Pancreas (tissue), 10 donors: ENCODE results near the gene MKX. TPM values are rescaled to one million over a fixed set of nuclear protein-coding genes. Genes with fewer than 3 reads are reported as not detected.

Source experiments
- ATAC-seq, 4 donors: fragments of 200-7000 bp; cut with Tn5 transposase; one replicate each; pipeline versions ENCODE4 v1.8.0 to v1.9.1; 2020; ENCODE audit warnings: mild to moderate bottlenecking in 4 of 4, moderate library complexity in 4 of 4
- DNase-seq, 6 donors: peaks; one replicate each; pipeline ENCODE4 v3.0.0-alpha.2; 2020
- FAIRE-seq: peaks from 2 replicates; lab custom pipeline; 2012; peaks lifted over from hg19 to GRCh38; lab: Jason Lieb, UNC
- H3K27ac ChIP-seq, 4 donors: fragments of 200-600 bp; sonication (generic); 1 replicate in 3 of 4; 2 replicates in 1 of 4; pipeline versions ENCODE4 v1.5.0 to v1.8.0; 2020
- H3K27me3 ChIP-seq, 4 donors: fragments of 200-600 bp; one replicate each; pipeline ENCODE4 v1.8.0; 2021
- H3K36me3 ChIP-seq, 3 donors: fragments of 200-600 bp; sonication (generic) in 1 of 3; one replicate each; pipeline versions ENCODE4 v1.5.0 to v1.8.0; 2020 to 2021
- H3K4me1 ChIP-seq, 3 donors: fragments of 200-600 bp; one replicate each; pipeline ENCODE4 v1.8.0; 2021
- H3K4me3 ChIP-seq, 4 donors: fragments of 200-600 bp; sonication (generic) in 2 of 4; one replicate each; pipeline versions ENCODE4 v1.5.0 to v1.8.0; 2020 to 2021
- H3K9me3 ChIP-seq, 4 donors: fragments of 200-600 bp; one replicate each; pipeline ENCODE4 v1.8.0; 2021
- WGBS, 2 donors: extraction: QIAGEN DNeasy Blood & Tissue Kit; methylation state at CpG; one replicate each; pipeline ENCODE4 v1.1.7; 2013; 5-methylcytosine and 5-hydroxymethylcytosine counted together
- intact Hi-C, 3 donors: fragments of 100-400 bp; cut with DNase I; formaldehyde crosslinking; loops; one replicate each; pipeline versions ENCODE4 v1.11.1 to v1.14.2; 2022
- polyA plus RNA-seq, 2 donors: library from polyadenylated mRNA; stranded (reverse); fragments of 200-250 nt; gene quantifications; one replicate each; pipeline ENCODE4 v1.2.3, GENCODE V29; 2013
- total RNA-seq, 6 donors: library from RNA; stranded (reverse); fragmentation: NEBNext Ultra II Directional in 4 of 6; extraction: Animal tissue kit (Norgen Biotek cat#: 25700) in 4 of 6; gene quantifications; one replicate each; pipeline versions ENCODE4 v1.2.1 to v1.2.4, GENCODE V29; 2021 to 2023
- TF ChIP-seq, protein P1 (sequence below), 4 donors: fragments of 200-600 bp; sonication (generic) in 3 of 4; IDR thresholded peaks; one replicate each; pipeline versions ENCODE4 v1.5.0 to v1.8.0; 2021; ENCODE audit warnings: antibody characterized with exemption in 4 of 4
- donor health status: healthy with polysubstance abuse.
- donor health status: DM: no; HTN: no; CAD: no; lungs with moderate emphysema.
- donor health status: DM: no; HTN: no; CAD: no.
- donor health status: control.
- donor health status: control.
- donor health status: Bipolar disorder and iron deficiency.
- donor health status: DM: yes; HTN: yes; CAD: no.
- donor health status: DM: no; HTN: no; CAD: no.
- donor health status: DM: no; HTN: no; CAD: no.
- donor health status: DM: yes; HTN: yes; CAD: no.

Gene MKX
- total and polyA plus RNA-seq, 8 donors, result 0.05 to 3.9 (median 0.17) TPM

GRCh38 chr10:27760867-27761266, 15.2 kb upstream of the MKX start:
- TF ChIP-seq, protein P1, sequence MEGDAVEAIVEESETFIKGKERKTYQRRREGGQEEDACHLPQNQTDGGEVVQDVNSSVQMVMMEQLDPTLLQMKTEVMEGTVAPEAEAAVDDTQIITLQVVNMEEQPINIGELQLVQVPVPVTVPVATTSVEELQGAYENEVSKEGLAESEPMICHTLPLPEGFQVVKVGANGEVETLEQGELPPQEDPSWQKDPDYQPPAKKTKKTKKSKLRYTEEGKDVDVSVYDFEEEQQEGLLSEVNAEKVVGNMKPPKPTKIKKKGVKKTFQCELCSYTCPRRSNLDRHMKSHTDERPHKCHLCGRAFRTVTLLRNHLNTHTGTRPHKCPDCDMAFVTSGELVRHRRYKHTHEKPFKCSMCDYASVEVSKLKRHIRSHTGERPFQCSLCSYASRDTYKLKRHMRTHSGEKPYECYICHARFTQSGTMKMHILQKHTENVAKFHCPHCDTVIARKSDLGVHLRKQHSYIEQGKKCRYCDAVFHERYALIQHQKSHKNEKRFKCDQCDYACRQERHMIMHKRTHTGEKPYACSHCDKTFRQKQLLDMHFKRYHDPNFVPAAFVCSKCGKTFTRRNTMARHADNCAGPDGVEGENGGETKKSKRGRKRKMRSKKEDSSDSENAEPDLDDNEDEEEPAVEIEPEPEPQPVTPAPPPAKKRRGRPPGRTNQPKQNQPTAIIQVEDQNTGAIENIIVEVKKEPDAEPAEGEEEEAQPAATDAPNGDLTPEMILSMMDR (IDR thresholded peaks at IDR 0.05), result no peak
- no peak for FAIRE-seq
- H3K27me3 ChIP-seq, result no peaks in the 10 kb centered on the region
- H3K36me3 ChIP-seq, result no peaks in the 10 kb centered on the region
- DNase-seq, result no peak
- no peaks in the 10 kb centered on the region for H3K4me1 ChIP-seq
- no peak overlapping the region for H3K27ac ChIP-seq
- H3K4me3 ChIP-seq, result no peak overlapping the region
- intact Hi-C loops, result no loop called here
- WGBS, 2 donors, result 82 to 84% methylated on average over 5 of the region's 5 CpGs
- no peak for ATAC-seq
- H3K9me3 ChIP-seq, result no peaks in the 10 kb centered on the region

DNA sequence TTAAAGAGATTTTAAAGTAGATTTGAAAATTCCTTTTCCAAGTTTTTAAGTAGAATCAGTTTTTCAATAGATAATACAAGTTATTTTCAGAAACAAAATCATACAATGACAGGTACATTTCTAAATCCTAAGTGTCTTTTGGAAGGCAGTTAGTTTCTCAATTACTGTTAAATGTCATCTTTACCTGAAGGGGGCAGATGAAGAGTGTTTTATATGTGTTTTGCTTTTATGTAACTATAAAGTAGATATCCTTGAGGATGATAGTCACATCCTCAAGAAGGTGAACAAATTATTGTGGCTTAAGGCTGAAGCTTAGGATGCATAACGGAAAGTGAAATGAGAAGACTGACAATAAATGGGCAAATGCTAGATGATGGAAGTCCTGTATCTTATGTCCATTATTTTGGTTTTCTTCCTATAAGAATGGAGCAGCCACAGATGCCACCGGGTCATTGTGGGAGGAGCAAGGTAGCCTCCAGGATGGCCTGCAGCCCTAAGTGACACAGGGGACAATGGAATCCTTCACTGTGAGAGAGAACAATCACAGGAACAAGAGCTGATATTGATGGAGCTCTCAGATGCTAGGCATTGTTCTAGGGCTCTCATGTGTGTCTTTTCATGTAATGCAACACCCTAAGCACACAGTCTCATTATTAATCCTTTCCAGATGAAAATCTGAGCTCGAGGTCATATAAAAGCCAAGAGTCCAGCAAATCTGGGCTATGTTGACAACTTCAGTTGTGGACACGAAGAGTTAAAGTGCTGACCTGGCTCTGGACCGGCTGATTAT, 14.1 kb upstream of the MKX start:
- no peaks in the 10 kb centered on the region for H3K4me1 ChIP-seq
- 46 to 49% methylated on average over 5 of the region's 5 CpGs for WGBS, 2 donors
- no peaks in the 10 kb centered on the region for H3K36me3 ChIP-seq
- no peak overlapping the region for H3K27ac ChIP-seq
- DNase-seq, result no peak
- no peaks in the 10 kb centered on the region for H3K27me3 ChIP-seq
- H3K4me3 ChIP-seq, result no peak overlapping the region
- FAIRE-seq, result no peak
- intact Hi-C loops, result no loop called here
- H3K9me3 ChIP-seq, result no peaks in the 10 kb centered on the region
- TF ChIP-seq, protein P1 (IDR thresholded peaks at IDR 0.05), result peak in 1 of 4 donors; percentile 10
- no peak for ATAC-seq

DNA sequence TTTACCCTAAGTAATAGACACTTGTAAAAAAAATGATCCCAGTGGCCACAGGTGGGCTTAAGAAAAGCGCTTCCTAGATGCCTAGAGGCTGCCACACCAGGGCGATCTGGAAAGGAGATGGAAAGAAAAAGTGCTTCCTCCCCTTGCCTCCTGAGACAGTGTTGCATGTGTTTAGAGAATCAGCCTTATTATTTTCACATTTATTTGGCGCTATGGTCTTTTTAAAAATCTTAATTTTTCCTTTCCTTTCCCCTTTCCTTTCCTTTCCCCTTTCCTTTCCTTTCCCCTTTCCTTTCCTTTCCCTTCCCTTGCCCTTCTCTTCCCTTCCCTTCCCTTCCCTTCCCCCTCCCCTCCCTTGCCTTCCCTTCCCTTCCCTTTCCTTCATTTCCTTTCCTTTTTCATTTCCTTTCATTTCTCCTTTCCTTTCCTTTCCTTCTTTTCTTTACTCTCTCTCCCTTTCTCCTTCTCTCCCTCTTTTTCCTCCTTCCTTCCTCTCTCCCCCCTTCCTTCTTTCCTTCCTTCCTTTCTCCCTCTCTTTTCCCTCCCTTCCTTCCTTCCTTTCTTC, 7.1 kb upstream of the MKX start:
- Histone ChIP-seq H3K9me3 (no peaks in the 10 kb centered on the region), H3K36me3 (no peaks in the 10 kb centered on the region), H3K27ac (no peak overlapping the region), H3K27me3 (peaks cover 0 to 14% (median under 1%) of the 10 kb centered on the region in 4 donors), H3K4me3 (no peak overlapping the region), H3K4me1 (no peaks in the 10 kb centered on the region)
- FAIRE-seq (no peak), DNase-seq (no peak), ATAC-seq (no peak)
- intact Hi-C loops, result no loop called here
- TF ChIP-seq, protein P1 (IDR thresholded peaks at IDR 0.05), result no peak
- WGBS, 2 donors, result 85 to 86% methylated on average over 3 of the region's 3 CpGs

GRCh38 chr10:27748601-27749000, 3.0 kb upstream of the MKX start:
- intact Hi-C loops, result loop anchor here in 1 of 3 donors (10.0 kb wide), 1 partner anchor 426 kb away; no protein-coding TSS in a partner anchor
- Histone ChIP-seq H3K9me3 (no peaks in the 10 kb centered on the region), H3K36me3 (no peaks in the 10 kb centered on the region), H3K27ac (no peak overlapping the region), H3K27me3 (peaks cover 4 to 22% (median 11%) of the 10 kb centered on the region in 4 donors), H3K4me1 (peaks cover 4 to 16% (median 8%) of the 10 kb centered on the region in 3 donors), H3K4me3 (no peak overlapping the region)
- no peak for DNase-seq
- no peak for ATAC-seq
- 45 to 48% methylated on average over 4 of the region's 4 CpGs for WGBS, 2 donors
- TF ChIP-seq, protein P1 (IDR thresholded peaks at IDR 0.05), result no peak
- no peak for FAIRE-seq

DNA sequence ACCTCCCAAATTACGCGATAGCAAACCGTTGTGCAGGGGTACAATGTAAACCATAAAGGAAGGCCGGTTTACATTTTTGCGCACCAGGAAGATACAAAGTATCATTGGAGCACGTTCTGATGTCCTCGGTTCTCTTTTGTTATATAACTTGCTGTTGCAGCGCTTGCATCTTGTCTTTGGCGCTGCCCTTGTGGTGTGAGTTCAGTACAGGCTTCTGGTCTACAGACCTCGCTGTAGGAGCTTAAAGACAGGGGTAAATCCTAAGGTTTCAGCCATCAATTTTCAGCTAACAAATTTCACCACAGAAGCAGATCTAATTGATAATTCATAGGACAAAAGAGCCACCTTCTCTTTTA, 1.5 kb upstream of the MKX start:
- DNase-seq (no peak), ATAC-seq (no peak), FAIRE-seq (no peak)
- WGBS, 2 donors, result 18 to 19% methylated on average over 10 of the region's 10 CpGs
- peaks cover 4 to 21% (median 8%) of the 10 kb centered on the region in 3 donors for H3K4me1 ChIP-seq
- no peak overlapping the region for H3K27ac ChIP-seq
- TF ChIP-seq, protein P1 (IDR thresholded peaks at IDR 0.05), result no peak
- no peaks in the 10 kb centered on the region for H3K9me3 ChIP-seq
- no peaks in the 10 kb centered on the region for H3K36me3 ChIP-seq
- H3K27me3 ChIP-seq, result peaks cover 4 to 22% (median 11%) of the 10 kb centered on the region in 4 donors
- H3K4me3 ChIP-seq, result no peak overlapping the region
- intact Hi-C loops, result loop anchor here in 1 of 3 donors (10.0 kb wide), 1 partner anchor 428 kb away; no protein-coding TSS in a partner anchor
